Karpas-422 (cell line): Measurements from ENCODE around the gene CAND2. TPM values are rescaled to one million over a fixed set of nuclear protein-coding genes. Genes with fewer than 3 reads are reported as not detected.
"Not testable (repeated sequence)": the region's sequence is repeated elsewhere in the genome, so short reads cannot be mapped to it uniquely, and the experiment has no call there.

Source experiments
- DNase-seq: peaks from one replicate; pipeline ENCODE4 v3.0.0-alpha.2; 2015
- H2AFZ ChIP-seq: fragments of 200-600 bp; sonication (generic); 2 replicates; pipeline ENCODE4 v1.6.1; 2014; ENCODE audit warnings: antibody characterized with exemption, low read length, mixed read lengths
- H3K27ac ChIP-seq: fragments of 200-600 bp; sonication (generic); 2 replicates; pipeline ENCODE4 v1.5.1; 2014; ENCODE audit warnings: mild to moderate bottlenecking, low read length, moderate library complexity
- H3K27me3 ChIP-seq: fragments of 200-600 bp; sonication (generic); 2 replicates; pipeline ENCODE4 v1.6.1; 2014; ENCODE audit warnings: low read length, mixed read lengths
- H3K36me3 ChIP-seq: fragments of 200-600 bp; sonication (generic); 2 replicates; pipeline ENCODE4 v1.6.1; 2014; ENCODE audit warnings: low read length, mixed read lengths; ENCODE audit not compliant: insufficient read depth
- H3K4me1 ChIP-seq: fragments of 200-600 bp; sonication (generic); 2 replicates; pipeline ENCODE4 v1.6.1; 2014; ENCODE audit warnings: mild to moderate bottlenecking, low read length, mixed read lengths
- H3K4me2 ChIP-seq: fragments of 200-600 bp; sonication (generic); 2 replicates; pipeline ENCODE4 v1.6.1; 2014; ENCODE audit warnings: low read length, low read depth, mild to moderate bottlenecking; ENCODE audit not compliant: poor library complexity, severe bottlenecking
- H3K4me3 ChIP-seq: fragments of 200-600 bp; sonication (generic); 2 replicates; pipeline ENCODE4 v1.5.1; 2014; ENCODE audit warnings: mild to moderate bottlenecking, antibody characterized with exemption, low read length, mixed read lengths
- H3K79me2 ChIP-seq: fragments of 200-600 bp; sonication (generic); 2 replicates; pipeline ENCODE4 v1.6.1; 2014; ENCODE audit warnings: mild to moderate bottlenecking, low read length, mixed read lengths
- H3K9ac ChIP-seq: fragments of 200-600 bp; sonication (generic); 2 replicates; pipeline ENCODE4 v1.6.0; 2014; ENCODE audit warnings: low read length
- H3K9me2 ChIP-seq: fragments of 200-600 bp; sonication (generic), shearing (Covaris generic); replicated peaks from 2 replicates; pipeline ENCODE4 v1.6.0; 2014; ENCODE audit warnings: mild to moderate bottlenecking, low read length, moderate library complexity; ENCODE audit not compliant: insufficient read depth
- H3K9me3 ChIP-seq: fragments of 300-700, 200-600 bp; sonication (generic); 2 replicates; pipeline ENCODE4 v1.6.1; 2014; ENCODE audit warnings: low read length, mixed read lengths
- H4K20me1 ChIP-seq: fragments of 200-600 bp; sonication (generic); 2 replicates; pipeline ENCODE4 v1.6.1; 2014; ENCODE audit warnings: mild to moderate bottlenecking, antibody characterized with exemption, low read length, low read depth; ENCODE audit not compliant: insufficient read depth
- total RNA-seq: library from RNA; depleted of rRNA; stranded (reverse); fragments of >200 nt; shearing (Covaris generic); gene quantifications from 2 replicates; pipeline ENCODE4 v1.2.3, GENCODE V29; 2014; ENCODE audit warnings: low replicate concordance

Gene CAND2
- total RNA-seq, 1 experiment from 2014 or later, result 13.0 TPM

GRCh38 chr3:12773030-12773709 is 23.3 kb upstream of the CAND2 start:
- Histone ChIP-seq H3K9me2 (no peaks in the 10 kb centered on the region), H4K20me1 (no peaks in the 10 kb centered on the region), H2AFZ (no peak overlapping the region), H3K27me3 (peaks cover 2% of the 10 kb centered on the region; the same call in 1 of the 2 replicates), H3K4me3 (no peak overlapping the region), H3K79me2 (no peaks in the 10 kb centered on the region), H3K4me2 (no peak overlapping the region), H3K9me3 (no peaks in the 10 kb centered on the region), H3K9ac (no peak overlapping the region), H3K36me3 (no peaks in the 10 kb centered on the region), H3K27ac (no peak overlapping the region), H3K4me1 (peaks cover 10% of the 10 kb centered on the region)
- no peak for DNase-seq

GRCh38 chr3:12773710-12774086 is 22.8 kb upstream of the CAND2 start:
- H3K9me3 ChIP-seq, result no peaks in the 10 kb centered on the region
- H3K4me3 ChIP-seq, result no peak overlapping the region
- no peak overlapping the region for H2AFZ ChIP-seq
- DNase-seq, result no peak
- peaks cover 2% of the 10 kb centered on the region; the same call in 1 of the 2 replicates for H3K27me3 ChIP-seq
- no peaks in the 10 kb centered on the region for H3K9me2 ChIP-seq
- no peak overlapping the region for H3K9ac ChIP-seq
- peaks cover 10% of the 10 kb centered on the region for H3K4me1 ChIP-seq
- no peaks in the 10 kb centered on the region for H3K36me3 ChIP-seq
- H4K20me1 ChIP-seq, result no peaks in the 10 kb centered on the region
- no peaks in the 10 kb centered on the region for H3K79me2 ChIP-seq
- no peak overlapping the region for H3K27ac ChIP-seq
- H3K4me2 ChIP-seq, result no peak overlapping the region

GRCh38 chr3:12774619-12775018 is 21.9 kb upstream of the CAND2 start:
- Histone ChIP-seq H3K36me3 (no peaks in the 10 kb centered on the region), H3K4me1 (peaks cover 10% of the 10 kb centered on the region), H3K27ac (no peak overlapping the region), H3K9ac (no peak overlapping the region), H3K9me2 (no peaks in the 10 kb centered on the region), H3K4me2 (no peak overlapping the region), H3K27me3 (peaks cover 2% of the 10 kb centered on the region; the same call in 1 of the 2 replicates), H3K4me3 (no peak overlapping the region), H4K20me1 (no peaks in the 10 kb centered on the region), H3K79me2 (no peaks in the 10 kb centered on the region), H3K9me3 (no peaks in the 10 kb centered on the region), H2AFZ (no peak overlapping the region)
- no peak for DNase-seq

- H3K4me2 ChIP-seq, result no peak overlapping the region
- no peak overlapping the region for H2AFZ ChIP-seq
- no peaks in the 10 kb centered on the region for H4K20me1 ChIP-seq
- H3K9me3 ChIP-seq, result no peaks in the 10 kb centered on the region
- peaks cover 10% of the 10 kb centered on the region for H3K4me1 ChIP-seq
- DNase-seq, result no peak
- H3K4me3 ChIP-seq, result no peak overlapping the region
- H3K9ac ChIP-seq, result no peak overlapping the region
- peaks cover 2% of the 10 kb centered on the region; the same call in 1 of the 2 replicates for H3K27me3 ChIP-seq
- H3K79me2 ChIP-seq, result no peaks in the 10 kb centered on the region
- no peak overlapping the region for H3K27ac ChIP-seq
- no peaks in the 10 kb centered on the region for H3K9me2 ChIP-seq
- no peaks in the 10 kb centered on the region for H3K36me3 ChIP-seq
Measured at GRCh38 chr3:12775226-12775625, 21.3 kb upstream of the CAND2 start.

GRCh38 chr3:12775970-12776369 is 20.5 kb upstream of the CAND2 start:
- not testable (repeated sequence) for H3K9me2 ChIP-seq, H4K20me1 ChIP-seq, H2AFZ ChIP-seq, H3K4me3 ChIP-seq, H3K36me3 ChIP-seq, H3K79me2 ChIP-seq, H3K27me3 ChIP-seq, H3K4me2 ChIP-seq, H3K27ac ChIP-seq, DNase-seq, H3K9ac ChIP-seq, H3K9me3 ChIP-seq
- H3K4me1 ChIP-seq, result peaks cover 10% of the 10 kb centered on the region

- Histone ChIP-seq H3K4me1 (peaks cover 10% of the 10 kb centered on the region), H3K27me3 (peaks cover 2% of the 10 kb centered on the region; the same call in 1 of the 2 replicates), H3K9me3 (no peaks in the 10 kb centered on the region), H3K4me3 (no peak overlapping the region), H2AFZ (no peak overlapping the region), H3K27ac (no peak overlapping the region), H4K20me1 (no peaks in the 10 kb centered on the region), H3K9ac (no peak overlapping the region), H3K9me2 (no peaks in the 10 kb centered on the region), H3K79me2 (no peaks in the 10 kb centered on the region), H3K36me3 (no peaks in the 10 kb centered on the region), H3K4me2 (no peak overlapping the region)
- DNase-seq, result no peak
Measured at GRCh38 chr3:12777171-12777570, 19.3 kb upstream of the CAND2 start.

- H3K79me2 ChIP-seq, result no peaks in the 10 kb centered on the region
- DNase-seq, result no peak
- no peak overlapping the region for H3K4me3 ChIP-seq
- H3K4me1 ChIP-seq, result peaks cover 19% of the 10 kb centered on the region
- no peak overlapping the region for H2AFZ ChIP-seq
- no peak overlapping the region for H3K27ac ChIP-seq
- H3K9me2 ChIP-seq, result no peaks in the 10 kb centered on the region
- H4K20me1 ChIP-seq, result no peaks in the 10 kb centered on the region
- H3K27me3 ChIP-seq, result no peaks in the 10 kb centered on the region
- H3K4me2 ChIP-seq, result no peak overlapping the region
- no peak overlapping the region for H3K9ac ChIP-seq
- H3K36me3 ChIP-seq, result no peaks in the 10 kb centered on the region
- no peaks in the 10 kb centered on the region for H3K9me3 ChIP-seq
Measured at GRCh38 chr3:12780751-12781150, 15.7 kb upstream of the CAND2 start.

GRCh38 chr3:12782172-12782815 is 14.2 kb upstream of the CAND2 start:
- Histone ChIP-seq H4K20me1 (no peaks in the 10 kb centered on the region), H3K27ac (no peak overlapping the region), H3K9me3 (no peaks in the 10 kb centered on the region), H2AFZ (no peak overlapping the region), H3K9me2 (no peaks in the 10 kb centered on the region), H3K79me2 (no peaks in the 10 kb centered on the region), H3K27me3 (no peaks in the 10 kb centered on the region), H3K4me1 (peaks cover 20% of the 10 kb centered on the region), H3K9ac (no peak overlapping the region), H3K4me3 (no peak overlapping the region), H3K4me2 (no peak overlapping the region), H3K36me3 (no peaks in the 10 kb centered on the region)
- no peak for DNase-seq
